KOPT-K1 (cell line): Measurements from ENCODE around the gene ZBTB11.

Experiments
- H3K27ac ChIP-seq: fragments of 200-600 bp; sonication (generic); 2 replicates; pipeline ENCODE4 v1.5.1; 2016; ENCODE audit warnings: antibody characterized with exemption, mild to moderate bottlenecking, low read depth, low read length; ENCODE audit not compliant: poor library complexity, severe bottlenecking
- H3K36me3 ChIP-seq: fragments of 200-600 bp; sonication (generic); 2 replicates; pipeline ENCODE4 v1.5.1; 2017; ENCODE audit warnings: antibody characterized with exemption, mild to moderate bottlenecking, low read length, moderate library complexity; ENCODE audit not compliant: insufficient read depth
- H3K9me3 ChIP-seq: fragments of 200-600 bp; sonication (generic); 2 replicates; pipeline ENCODE4 v1.5.1; 2017; ENCODE audit warnings: antibody characterized with exemption, low read length, mild to moderate bottlenecking; ENCODE audit not compliant: insufficient read depth, poor library complexity, severe bottlenecking

ZBTB11 gene

DNA sequence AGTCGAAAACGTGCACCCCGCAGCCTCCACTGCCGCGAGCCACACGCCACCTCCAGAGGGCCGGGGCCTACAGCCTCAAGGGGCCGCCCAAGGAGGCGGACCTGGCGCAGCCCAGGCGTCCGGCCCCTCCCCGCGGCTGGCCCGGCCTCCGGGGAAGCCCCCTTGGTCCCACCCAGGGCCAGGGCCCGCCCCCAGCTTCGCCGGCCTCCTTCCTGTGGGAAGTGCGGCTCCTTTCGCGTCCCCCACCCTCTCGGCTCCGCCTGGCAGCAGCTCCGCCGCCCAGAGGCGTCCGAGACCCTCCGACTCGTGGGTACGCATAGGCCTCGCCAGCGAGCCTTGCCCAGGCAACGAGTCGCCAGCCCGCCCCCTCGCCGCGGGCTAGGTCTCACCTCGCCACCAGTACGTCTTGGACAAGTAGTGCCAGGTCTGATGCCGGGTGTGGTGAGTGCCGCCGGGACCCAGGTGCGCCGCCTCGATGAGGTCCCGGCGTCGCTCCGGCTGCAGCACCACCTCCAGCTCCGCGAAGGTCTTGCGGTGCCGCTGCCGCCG, 642 bp downstream of the ZBTB11 start:
- H3K27ac ChIP-seq, result peak overlapping the region; percentile 87
- no peaks in the 10 kb centered on the region for H3K9me3 ChIP-seq
- H3K36me3 ChIP-seq, result peaks cover 34% of the 10 kb centered on the region

GRCh38 chr3:101675709-101676215, 1.2 kb downstream of the ZBTB11 start:
- Histone ChIP-seq H3K27ac (peak overlapping the region; percentile 87), H3K36me3 (peaks cover 34% of the 10 kb centered on the region)

DNA sequence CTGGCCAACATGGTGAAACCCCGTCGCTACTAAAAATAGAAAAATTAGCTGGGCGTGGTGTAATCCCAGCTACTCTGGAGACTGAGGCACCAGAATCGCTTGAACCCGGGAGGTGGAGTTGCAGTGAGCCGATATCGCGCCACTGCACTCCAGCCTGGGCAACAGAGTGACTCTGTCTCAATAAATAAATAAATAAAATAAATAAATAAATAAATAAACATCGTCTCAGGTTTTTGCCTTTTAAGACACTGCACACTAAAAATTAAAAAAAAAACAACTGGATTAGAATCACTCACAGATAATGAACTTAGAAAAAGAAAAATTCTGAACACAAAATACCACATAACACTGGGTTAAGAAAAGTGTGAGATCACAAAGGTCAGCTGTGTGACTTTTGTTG, 2.4 kb downstream of the ZBTB11 start:
- no peak overlapping the region for H3K27ac ChIP-seq
- H3K36me3 ChIP-seq, result peaks cover 34% of the 10 kb centered on the region
- H3K9me3 ChIP-seq, result no peaks in the 10 kb centered on the region

More at GRCh38 chr3:101675709-101676215, 1.2 kb downstream of the ZBTB11 start:
- H3K9me3 ChIP-seq, result no peaks in the 10 kb centered on the region

DNA sequence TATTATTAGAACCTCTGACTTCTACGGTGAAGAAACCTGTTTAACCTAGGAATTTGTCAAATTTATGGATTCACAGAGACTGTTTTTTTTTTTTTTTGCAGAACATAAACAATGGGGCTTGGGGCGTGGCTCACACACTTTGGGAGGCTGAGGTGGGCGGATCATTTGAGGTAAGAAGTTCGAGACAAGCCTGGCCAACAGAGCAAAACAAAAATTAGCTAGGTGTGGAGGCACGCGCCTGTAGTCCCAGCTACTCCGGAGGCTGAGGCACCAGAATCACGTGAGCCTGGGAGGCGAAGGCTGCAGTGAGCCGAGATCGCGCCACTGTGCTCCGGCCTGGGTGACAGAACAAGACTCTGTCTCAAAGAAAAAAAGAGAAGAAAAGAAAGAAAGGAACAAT, 3.0 kb downstream of the ZBTB11 start:
- H3K36me3 ChIP-seq, result peaks cover 38% of the 10 kb centered on the region
- no peak overlapping the region for H3K27ac ChIP-seq
- H3K9me3 ChIP-seq, result no peaks in the 10 kb centered on the region

DNA sequence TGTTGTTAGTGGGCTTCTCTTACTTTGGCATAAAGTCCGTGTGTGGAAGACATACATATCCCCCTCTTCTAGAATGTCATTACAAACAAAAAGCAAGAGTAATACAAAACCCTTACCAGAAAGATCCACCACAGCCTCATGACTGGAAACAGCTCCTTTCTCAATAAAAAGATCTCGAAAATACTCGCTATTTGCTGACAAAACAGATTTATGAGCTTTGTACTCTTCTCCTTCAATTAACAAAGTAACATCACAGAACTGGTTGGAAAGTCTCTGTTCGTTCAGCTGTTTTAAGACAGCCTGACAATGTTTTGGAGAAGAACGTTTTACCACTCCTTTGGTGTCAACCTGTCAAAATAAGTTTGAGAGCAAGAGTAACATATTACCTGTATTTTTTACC, 5.9 kb downstream of the ZBTB11 start:
- no peak overlapping the region for H3K27ac ChIP-seq
- H3K9me3 ChIP-seq, result no peaks in the 10 kb centered on the region
- peaks cover 60% of the 10 kb centered on the region for H3K36me3 ChIP-seq

DNA sequence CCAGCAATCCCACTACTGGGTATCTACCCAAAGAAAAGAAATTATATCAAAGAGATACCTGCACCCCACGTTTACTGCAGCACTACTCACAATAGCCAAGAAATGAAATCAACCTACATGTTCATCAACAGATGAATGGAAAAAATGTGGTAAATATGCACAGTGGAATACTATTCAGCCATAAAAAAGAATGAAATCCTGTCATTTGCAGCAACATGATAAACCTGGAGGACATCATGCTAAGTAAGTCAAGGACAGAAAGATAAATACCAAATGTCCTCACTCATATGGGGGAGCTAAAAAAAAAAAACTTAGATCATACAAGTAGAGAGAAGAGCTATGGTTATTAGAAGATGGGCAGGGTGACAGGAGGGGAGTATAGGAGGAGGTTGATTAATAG, 9.1 kb downstream of the ZBTB11 start:
- Histone ChIP-seq H3K9me3 (no peaks in the 10 kb centered on the region), H3K36me3 (peaks cover 92% of the 10 kb centered on the region), H3K27ac (no peak overlapping the region)

DNA sequence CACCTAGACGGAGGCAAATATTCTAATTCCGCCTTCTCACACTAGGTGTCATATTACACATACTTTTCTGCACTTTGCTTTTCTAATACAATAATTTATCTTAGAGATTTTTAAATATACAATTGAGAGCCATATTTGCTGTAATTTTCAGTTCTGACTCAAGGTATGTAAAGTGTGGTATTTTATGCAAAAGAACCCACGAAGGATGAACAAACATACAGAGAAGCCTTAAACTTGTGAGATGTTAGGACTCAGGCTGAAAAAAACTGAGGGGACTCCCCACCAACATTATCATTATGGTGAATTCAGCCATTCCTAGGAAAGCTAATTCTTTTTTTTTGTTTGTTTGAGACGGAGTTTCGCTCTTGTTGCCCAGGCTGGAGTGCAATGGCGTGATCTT, 9.6 kb downstream of the ZBTB11 start:
- peaks cover 97% of the 10 kb centered on the region for H3K36me3 ChIP-seq
- no peak overlapping the region for H3K27ac ChIP-seq
- H3K9me3 ChIP-seq, result no peaks in the 10 kb centered on the region

- H3K27ac ChIP-seq, result no peak overlapping the region
- H3K36me3 ChIP-seq, result peaks cover 100% of the 10 kb centered on the region
Observed at GRCh38 chr3:101665851-101666250, 11.1 kb downstream of the ZBTB11 start.

DNA sequence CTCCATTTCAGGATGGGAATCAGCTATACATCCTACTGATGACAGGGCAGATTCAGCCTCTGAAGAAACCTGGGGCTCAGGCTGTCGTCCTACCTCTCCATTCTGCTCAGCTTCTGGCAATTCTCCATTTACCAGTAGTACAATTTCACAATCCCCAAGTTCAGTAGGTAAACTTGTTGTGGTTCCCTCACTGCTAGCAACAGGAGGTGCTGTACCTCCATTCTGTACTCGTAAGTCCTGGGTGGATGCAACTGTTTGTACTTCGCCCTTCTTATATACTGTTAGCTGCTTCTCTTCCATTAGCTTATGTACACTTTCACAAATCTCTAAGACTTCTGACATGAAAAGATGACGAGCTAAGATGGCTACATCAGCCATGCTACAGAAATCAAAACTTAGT, 11.6 kb downstream of the ZBTB11 start:
- H3K27ac ChIP-seq, result no peak overlapping the region
- H3K36me3 ChIP-seq, result peaks cover 100% of the 10 kb centered on the region
- no peaks in the 10 kb centered on the region for H3K9me3 ChIP-seq

More at GRCh38 chr3:101665851-101666250, 11.1 kb downstream of the ZBTB11 start:
- H3K9me3 ChIP-seq, result no peaks in the 10 kb centered on the region

GRCh38 chr3:101660714-101661113, 16.2 kb downstream of the ZBTB11 start:
- H3K27ac ChIP-seq, result no peak overlapping the region
- H3K9me3 ChIP-seq, result no peaks in the 10 kb centered on the region
- H3K36me3 ChIP-seq, result peaks cover 99% of the 10 kb centered on the region

DNA sequence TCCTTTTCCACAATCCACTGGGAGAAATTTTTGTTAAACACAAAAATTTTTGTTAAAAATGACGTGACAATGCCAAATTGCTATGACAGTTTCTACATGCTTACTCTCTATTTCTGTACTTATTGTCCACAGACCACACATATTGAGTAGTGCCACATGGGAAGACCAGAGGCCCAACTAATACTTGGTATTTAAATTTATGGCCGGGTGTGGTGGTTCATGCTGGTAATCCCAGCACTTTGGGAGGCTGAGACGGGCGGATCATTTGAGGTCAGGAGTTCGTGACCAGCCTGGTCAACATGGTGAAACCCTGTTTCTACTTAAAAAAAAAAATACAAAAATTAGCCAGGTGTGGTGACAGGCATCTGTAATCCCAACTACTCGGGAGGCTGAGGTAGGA, 20.3 kb downstream of the ZBTB11 start:
- H3K36me3 ChIP-seq, result peaks cover 99% of the 10 kb centered on the region
- no peaks in the 10 kb centered on the region for H3K9me3 ChIP-seq

DNA sequence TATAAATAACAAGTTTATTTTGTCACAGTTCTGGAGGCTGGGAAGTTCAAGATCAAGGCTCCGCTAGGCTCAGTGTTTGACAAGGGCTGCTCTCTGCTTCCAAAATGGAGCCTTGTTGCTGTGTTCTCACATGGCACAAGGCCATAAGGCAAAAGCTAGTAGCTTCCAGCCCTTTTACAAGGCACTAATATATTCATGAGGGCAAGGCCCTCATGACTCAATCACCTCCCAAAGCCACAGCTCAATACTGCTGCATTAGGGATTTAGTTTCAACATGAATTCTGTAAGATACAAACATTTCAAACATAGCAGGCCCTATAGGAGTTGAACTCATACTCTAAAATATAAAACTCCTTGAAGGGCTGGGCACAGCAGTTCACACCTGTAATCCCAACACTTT, 30.2 kb downstream of the ZBTB11 start:
- H3K36me3 ChIP-seq, result peaks cover 61% of the 10 kb centered on the region
- no peak overlapping the region for H3K27ac ChIP-seq
- H3K9me3 ChIP-seq, result no peaks in the 10 kb centered on the region

More for the DNA sequence above, 20.3 kb downstream of the ZBTB11 start:
- H3K27ac ChIP-seq, result no peak overlapping the region

GRCh38 chr3:101643861-101644613, 32.9 kb downstream of the ZBTB11 start:
- no peaks in the 10 kb centered on the region for H3K9me3 ChIP-seq
- no peak overlapping the region for H3K27ac ChIP-seq
- H3K36me3 ChIP-seq, result peaks cover 34% of the 10 kb centered on the region

GRCh38 chr3:101643009-101643844, 33.7 kb downstream of the ZBTB11 start:
- Histone ChIP-seq H3K9me3 (no peaks in the 10 kb centered on the region), H3K36me3 (peaks cover 26% of the 10 kb centered on the region), H3K27ac (no peak overlapping the region)

GRCh38 chr3:101642441-101642840, 34.5 kb downstream of the ZBTB11 start:
- peaks cover 18% of the 10 kb centered on the region for H3K36me3 ChIP-seq
- H3K27ac ChIP-seq, result no peak overlapping the region

More at GRCh38 chr3:101642441-101642840, 34.5 kb downstream of the ZBTB11 start:
- no peaks in the 10 kb centered on the region for H3K9me3 ChIP-seq
